Nephron (organoid): Measurements from ENCODE around the gene CALHM2.

ENCODE experiments used
- H3K27ac Mint-ChIP-seq, 3 experiments: 2 replicates each; pipeline ENCODE4 v1.8.0; 2020; ENCODE audit warnings: mixed read lengths in 3 of 3, mild to moderate bottlenecking in 2 of 3, moderate library complexity in 1 of 3
- H3K27me3 Mint-ChIP-seq: 2 replicates; pipeline ENCODE4 v1.8.0; 2021; ENCODE audit warnings: low read depth, mild to moderate bottlenecking, moderate library complexity, mixed read lengths
- H3K36me3 Mint-ChIP-seq: 2 replicates; pipeline ENCODE4 v1.8.0; 2020; ENCODE audit warnings: low read depth, mixed read lengths
- H3K4me1 Mint-ChIP-seq: 2 replicates; pipeline ENCODE4 v1.8.0; 2020; ENCODE audit warnings: mixed read lengths
- H3K4me3 Mint-ChIP-seq, 3 experiments: 2 replicates each; pipeline ENCODE4 v1.8.0; 2020; ENCODE audit warnings: mild to moderate bottlenecking in 3 of 3, mixed read lengths in 3 of 3, moderate library complexity in 2 of 3
- H3K9me3 Mint-ChIP-seq: 2 replicates; pipeline ENCODE4 v1.8.0; 2020; ENCODE audit warnings: mixed read lengths
- CTCF ChIP-seq, 3 experiments: fragments of 200-600 bp; sonication (generic); IDR thresholded peaks; one replicate each; pipeline ENCODE4 v1.5.0; 2021; ENCODE audit warnings: antibody characterized with exemption in 3 of 3; ENCODE audit not compliant: unreplicated experiment in 3 of 3

CALHM2 gene

GRCh38 chr10:103451091-103451813 is 918 bp downstream of the CALHM2 start:
- Mint-ChIP-seq H3K27me3 (peaks cover 8% of the 10 kb centered on the region), H3K9me3 (no peaks in the 10 kb centered on the region), H3K4me1 (peaks cover 6% of the 10 kb centered on the region), H3K36me3 (peaks cover 17% of the 10 kb centered on the region), H3K27ac (peak overlapping the region in 2 of 3 experiments; percentile 56 to 59), H3K4me3 (peak overlapping the region; percentile 81 to 87 (median 85))
- TF ChIP-seq CTCF (IDR thresholded peaks at IDR 0.05; ENCODE audit: unreplicated experiment in 3 of 3), result no peak

- no peak for TF ChIP-seq CTCF (IDR thresholded peaks at IDR 0.05; ENCODE audit: unreplicated experiment in 3 of 3)
- Mint-ChIP-seq H3K9me3 (no peaks in the 10 kb centered on the region), H3K4me1 (peaks cover 6% of the 10 kb centered on the region), H3K4me3 (peak overlapping the region; percentile 6 to 87 (median 85)), H3K27me3 (peaks cover 8% of the 10 kb centered on the region), H3K27ac (no peak overlapping the region), H3K36me3 (peaks cover 23% of the 10 kb centered on the region)
These were observed 1.9 kb downstream of the CALHM2 start for GRCh38 chr10:103450201-103450695.

GRCh38 chr10:103449208-103450144 is 2.7 kb downstream of the CALHM2 start:
- H3K36me3 Mint-ChIP-seq, result peaks cover 29% of the 10 kb centered on the region
- H3K4me1 Mint-ChIP-seq, result peaks cover 6% of the 10 kb centered on the region
- no peak for TF ChIP-seq CTCF (IDR thresholded peaks at IDR 0.05; ENCODE audit: unreplicated experiment in 3 of 3)
- peaks cover 4% of the 10 kb centered on the region for H3K27me3 Mint-ChIP-seq
- no peak overlapping the region for H3K27ac Mint-ChIP-seq
- peak overlapping the region; percentile 20 to 47 (median 26) for H3K4me3 Mint-ChIP-seq
- no peaks in the 10 kb centered on the region for H3K9me3 Mint-ChIP-seq

- H3K27me3 Mint-ChIP-seq, result peaks cover 5% of the 10 kb centered on the region
- H3K4me1 Mint-ChIP-seq, result peaks cover 6% of the 10 kb centered on the region
These were observed 3.4 kb downstream of the CALHM2 start for GRCh38 chr10:103448746-103449145.

GRCh38 chr10:103447187-103447586 is 5.0 kb downstream of the CALHM2 start:
- peaks cover 48% of the 10 kb centered on the region for H3K36me3 Mint-ChIP-seq
- no peak for TF ChIP-seq CTCF (IDR thresholded peaks at IDR 0.05; ENCODE audit: unreplicated experiment in 3 of 3)
- H3K4me3 Mint-ChIP-seq, result no peak overlapping the region
- H3K27ac Mint-ChIP-seq, result no peak overlapping the region
- H3K9me3 Mint-ChIP-seq, result no peaks in the 10 kb centered on the region
- peaks cover 6% of the 10 kb centered on the region for H3K4me1 Mint-ChIP-seq
- peaks cover 7% of the 10 kb centered on the region for H3K27me3 Mint-ChIP-seq

More at GRCh38 chr10:103448746-103449145, 3.4 kb downstream of the CALHM2 start:
- Mint-ChIP-seq H3K27ac (no peak overlapping the region), H3K4me3 (no peak overlapping the region), H3K36me3 (peaks cover 36% of the 10 kb centered on the region), H3K9me3 (no peaks in the 10 kb centered on the region)
- TF ChIP-seq CTCF (IDR thresholded peaks at IDR 0.05; ENCODE audit: unreplicated experiment in 3 of 3), result no peak
